ENCODE measurements around the gene TM4SF4. TPM values are rescaled to one million over a fixed set of nuclear protein-coding genes. Genes with fewer than 3 reads are reported as not detected.

The TM4SF4 gene, protein sequence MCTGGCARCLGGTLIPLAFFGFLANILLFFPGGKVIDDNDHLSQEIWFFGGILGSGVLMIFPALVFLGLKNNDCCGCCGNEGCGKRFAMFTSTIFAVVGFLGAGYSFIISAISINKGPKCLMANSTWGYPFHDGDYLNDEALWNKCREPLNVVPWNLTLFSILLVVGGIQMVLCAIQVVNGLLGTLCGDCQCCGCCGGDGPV
- total RNA-seq (2012; rRNA removed) = not detected in 2 replicates

DNA sequence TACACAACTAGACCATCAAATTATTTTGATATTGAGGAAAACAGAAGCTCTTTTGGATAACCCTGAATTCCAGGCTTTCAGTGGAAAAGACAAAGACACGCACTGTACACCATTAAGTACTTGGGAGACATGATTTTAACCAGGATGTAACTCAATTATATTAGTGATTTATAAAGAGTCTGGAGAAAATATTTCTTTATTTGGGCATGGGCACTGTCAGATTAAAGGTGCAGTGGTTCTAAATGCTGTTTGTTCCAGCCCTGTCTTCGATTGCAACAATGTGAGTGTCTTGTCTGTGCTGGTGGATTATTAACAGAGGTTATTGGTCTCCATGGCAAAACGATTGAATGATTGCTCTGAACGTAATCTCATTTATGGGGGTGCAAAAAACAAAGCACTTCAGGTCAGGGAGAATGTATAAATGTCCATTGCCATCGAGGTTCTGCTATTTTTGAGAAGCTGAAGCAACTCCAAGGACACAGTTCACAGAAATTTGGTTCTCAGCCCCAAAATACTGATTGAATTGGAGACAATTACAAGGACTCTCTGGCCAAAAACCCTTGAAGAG, at the start of gene TM4SF4:
TM4SF4 (plus strand) TSS at position 448 of the 568 bp plus-strand sequence. CDS start 181 bp downstream, outside the sequence.
- H3K4me2 ChIP-seq (ENCODE audit: low read length) = peak within 1 kb of the TSS; percentile 56
- H3K4me1 ChIP-seq (ENCODE audit: control insufficient read depth, insufficient read depth, low read length) = peaks cover 59% of the 10 kb centered on the region
- H3K4me3 ChIP-seq (ENCODE audit: low read length) = peak within 1 kb of the TSS; percentile 23
- no peaks in the 10 kb centered on the region for H3K36me3 ChIP-seq (ENCODE audit: insufficient read depth, low read length)
- peak within 1 kb of the TSS; percentile 53 for H3K9ac ChIP-seq (ENCODE audit: low read depth, low read length)
- no peaks in the 10 kb centered on the region for H3K27me3 ChIP-seq (ENCODE audit: control insufficient read depth, insufficient read depth, low read length)
- no peaks in the 10 kb centered on the region for H3K9me3 ChIP-seq (replicated peaks; ENCODE audit: low read length)

DNA sequence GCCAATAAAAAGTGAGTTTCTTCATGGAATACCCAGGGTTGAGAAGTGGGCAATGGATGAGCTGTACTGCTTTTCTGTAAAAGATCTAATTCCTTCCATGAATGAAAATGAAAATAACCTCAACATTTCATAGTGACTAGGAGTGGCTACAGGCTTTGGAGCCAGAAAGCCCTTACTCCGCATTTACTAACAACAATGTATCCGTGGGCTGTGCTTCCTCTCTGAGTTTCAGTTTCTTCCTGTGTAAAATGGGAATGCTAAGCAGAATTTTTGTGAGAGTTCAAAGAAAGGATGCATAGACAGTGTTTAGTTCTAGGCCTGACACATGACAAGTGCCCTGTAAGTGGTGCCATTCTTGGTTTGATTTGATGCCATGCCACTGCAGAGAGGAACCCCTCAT, 49.6 kb upstream of the TM4SF4 start:
- Histone ChIP-seq H3K9me3 (replicated peaks; ENCODE audit: low read length) (no peaks in the 10 kb centered on the region), H3K4me2 (ENCODE audit: low read length) (no peak overlapping the region), H3K9ac (ENCODE audit: low read depth, low read length) (no peak overlapping the region), H3K36me3 (ENCODE audit: insufficient read depth, low read length) (no peaks in the 10 kb centered on the region), H3K27me3 (ENCODE audit: control insufficient read depth, insufficient read depth, low read length) (no peaks in the 10 kb centered on the region), H3K4me3 (ENCODE audit: low read length) (no peak overlapping the region), H3K4me1 (ENCODE audit: control insufficient read depth, insufficient read depth, low read length) (peaks cover under 1% of the 10 kb centered on the region)

DNA sequence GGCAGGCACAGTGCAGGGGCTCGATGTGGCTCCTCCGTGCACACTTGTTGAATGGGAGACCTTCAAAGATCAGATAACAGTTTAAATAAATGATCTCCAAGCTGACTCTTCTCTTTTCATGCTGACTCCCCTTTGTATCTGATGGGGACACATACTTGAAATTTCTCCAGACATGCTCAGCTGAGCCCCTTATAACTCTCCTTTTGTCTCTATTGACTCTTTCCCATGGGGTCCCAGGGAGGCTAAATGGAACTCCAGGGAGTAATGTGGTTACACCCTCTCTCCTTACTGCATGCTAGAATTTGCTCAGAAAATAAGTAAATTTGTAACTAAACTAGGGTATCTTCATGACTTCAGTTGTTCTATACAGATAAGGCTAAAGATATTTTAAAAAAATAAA, 48.2 kb upstream of the TM4SF4 start:
- Histone ChIP-seq H3K4me2 (ENCODE audit: low read length) (no peak overlapping the region), H3K27me3 (ENCODE audit: control insufficient read depth, insufficient read depth, low read length) (no peaks in the 10 kb centered on the region), H3K4me1 (ENCODE audit: control insufficient read depth, insufficient read depth, low read length) (no peaks in the 10 kb centered on the region), H3K9me3 (replicated peaks; ENCODE audit: low read length) (no peaks in the 10 kb centered on the region), H3K4me3 (ENCODE audit: low read length) (no peak overlapping the region), H3K36me3 (ENCODE audit: insufficient read depth, low read length) (no peaks in the 10 kb centered on the region), H3K9ac (ENCODE audit: low read depth, low read length) (no peak overlapping the region)

DNA sequence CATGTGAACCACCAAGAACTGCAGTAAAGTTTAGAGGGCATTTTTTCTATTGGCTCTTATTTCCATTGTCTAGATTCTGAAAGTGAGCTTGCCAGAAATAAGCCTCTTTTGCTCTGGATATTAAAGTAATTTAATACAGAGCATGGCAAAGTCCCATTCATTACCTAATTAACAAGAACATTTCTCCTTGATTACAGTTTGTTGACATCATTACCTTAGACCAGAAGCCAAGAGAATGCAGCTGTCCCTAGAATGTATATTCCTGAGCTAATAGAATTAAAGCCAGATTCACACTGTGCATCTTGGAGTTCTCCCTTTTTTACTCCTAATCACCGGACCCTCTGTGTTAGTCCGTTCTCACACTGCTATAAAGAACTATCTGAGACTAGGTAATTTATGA, 46.4 kb upstream of the TM4SF4 start:
- Histone ChIP-seq H3K4me2 (ENCODE audit: low read length) (no peak overlapping the region), H3K36me3 (ENCODE audit: insufficient read depth, low read length) (no peaks in the 10 kb centered on the region), H3K4me1 (ENCODE audit: control insufficient read depth, insufficient read depth, low read length) (no peaks in the 10 kb centered on the region), H3K4me3 (ENCODE audit: low read length) (no peak overlapping the region), H3K9ac (ENCODE audit: low read depth, low read length) (no peak overlapping the region), H3K9me3 (replicated peaks; ENCODE audit: low read length) (no peaks in the 10 kb centered on the region), H3K27me3 (ENCODE audit: control insufficient read depth, insufficient read depth, low read length) (no peaks in the 10 kb centered on the region)

DNA sequence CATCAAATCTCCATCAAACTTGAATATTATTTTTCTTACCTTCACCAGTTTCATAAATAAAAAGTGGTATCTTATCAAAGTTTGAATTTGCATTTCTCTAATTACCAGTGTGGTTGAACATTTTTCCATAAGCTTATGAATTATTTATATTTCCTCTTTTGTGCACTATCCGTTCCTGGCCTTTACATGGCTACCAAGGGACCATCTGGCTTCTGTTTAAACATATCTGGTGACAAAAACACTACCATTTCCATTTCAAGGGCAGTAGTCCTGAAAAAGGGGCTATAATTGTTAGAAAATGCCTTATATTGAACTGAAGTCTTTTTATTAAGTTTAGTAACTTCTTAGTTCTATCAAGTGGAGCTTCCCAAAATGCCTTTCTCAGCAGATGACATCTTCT, 44.3 kb upstream of the TM4SF4 start:
- Histone ChIP-seq H3K4me3 (ENCODE audit: low read length) (no peak overlapping the region), H3K36me3 (ENCODE audit: insufficient read depth, low read length) (no peaks in the 10 kb centered on the region), H3K4me2 (ENCODE audit: low read length) (no peak overlapping the region), H3K9me3 (replicated peaks; ENCODE audit: low read length) (no peaks in the 10 kb centered on the region), H3K9ac (ENCODE audit: low read depth, low read length) (no peak overlapping the region), H3K27me3 (ENCODE audit: control insufficient read depth, insufficient read depth, low read length) (no peaks in the 10 kb centered on the region), H3K4me1 (ENCODE audit: control insufficient read depth, insufficient read depth, low read length) (no peaks in the 10 kb centered on the region)

DNA sequence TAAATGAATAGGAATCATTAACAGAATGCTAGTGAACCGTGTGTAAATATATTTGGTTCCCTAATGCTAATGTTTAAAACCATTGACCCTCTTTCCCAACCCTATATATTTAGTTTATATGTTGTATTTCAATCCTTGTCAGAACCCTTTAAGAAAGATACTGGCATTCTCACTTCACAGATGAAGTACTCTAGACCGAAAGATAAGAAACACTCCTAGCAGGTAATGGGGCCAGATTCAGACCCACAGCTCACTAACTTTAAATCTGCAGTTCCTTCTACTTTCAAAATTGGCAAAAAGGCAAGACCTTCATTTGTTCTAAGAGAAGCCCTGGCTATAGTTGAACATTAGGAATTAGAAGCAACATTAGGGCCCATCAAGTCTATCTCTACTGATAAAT, 42.3 kb upstream of the TM4SF4 start:
- Histone ChIP-seq H3K4me2 (ENCODE audit: low read length) (no peak overlapping the region), H3K36me3 (ENCODE audit: insufficient read depth, low read length) (no peaks in the 10 kb centered on the region), H3K27me3 (ENCODE audit: control insufficient read depth, insufficient read depth, low read length) (no peaks in the 10 kb centered on the region), H3K4me1 (ENCODE audit: control insufficient read depth, insufficient read depth, low read length) (no peaks in the 10 kb centered on the region), H3K4me3 (ENCODE audit: low read length) (no peak overlapping the region), H3K9ac (ENCODE audit: low read depth, low read length) (no peak overlapping the region), H3K9me3 (replicated peaks; ENCODE audit: low read length) (no peaks in the 10 kb centered on the region)

DNA sequence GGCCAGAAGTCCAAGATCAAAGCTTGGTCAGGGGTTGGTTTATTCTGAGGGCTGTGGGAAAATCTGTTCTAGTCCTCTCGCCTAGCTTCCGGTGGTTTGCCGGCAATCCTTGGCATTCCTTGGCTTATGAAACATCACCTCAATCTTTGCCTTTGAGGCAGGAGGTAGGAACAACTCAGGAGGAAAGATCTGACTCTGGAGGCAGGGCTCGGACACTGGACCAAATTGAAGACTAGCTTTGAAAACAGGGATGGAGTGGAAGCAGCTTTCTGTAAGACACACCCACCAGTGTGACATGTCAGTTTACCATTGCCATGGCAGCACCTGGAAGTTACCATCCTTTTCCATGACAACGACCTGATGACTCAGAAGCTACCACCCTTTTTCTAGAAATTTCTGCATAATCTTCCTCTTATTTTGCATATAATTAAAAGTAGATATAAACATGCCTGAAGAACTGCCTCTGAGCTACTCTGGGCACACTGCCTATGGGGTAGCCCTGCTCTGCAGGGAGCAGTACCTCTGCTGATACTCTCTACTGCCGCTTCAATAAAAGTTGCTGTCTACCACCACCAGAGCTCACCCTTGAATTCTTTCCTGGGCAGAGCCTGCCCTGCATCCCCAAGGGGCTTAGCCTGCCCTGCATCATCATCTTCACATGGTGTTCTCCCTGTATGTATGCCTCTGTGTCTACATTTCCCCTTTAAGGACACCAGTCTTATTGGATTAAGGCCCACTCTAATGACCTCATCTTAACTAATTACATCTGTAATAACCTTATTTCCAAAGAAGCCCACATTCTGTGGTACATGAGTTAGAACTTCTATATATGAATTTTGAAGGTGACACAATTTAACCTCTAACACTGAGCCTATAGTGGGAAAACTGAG, 38.3 kb upstream of the TM4SF4 start:
- Histone ChIP-seq H3K27me3 (ENCODE audit: control insufficient read depth, insufficient read depth, low read length) (no peaks in the 10 kb centered on the region), H3K36me3 (ENCODE audit: insufficient read depth, low read length) (no peaks in the 10 kb centered on the region)

DNA sequence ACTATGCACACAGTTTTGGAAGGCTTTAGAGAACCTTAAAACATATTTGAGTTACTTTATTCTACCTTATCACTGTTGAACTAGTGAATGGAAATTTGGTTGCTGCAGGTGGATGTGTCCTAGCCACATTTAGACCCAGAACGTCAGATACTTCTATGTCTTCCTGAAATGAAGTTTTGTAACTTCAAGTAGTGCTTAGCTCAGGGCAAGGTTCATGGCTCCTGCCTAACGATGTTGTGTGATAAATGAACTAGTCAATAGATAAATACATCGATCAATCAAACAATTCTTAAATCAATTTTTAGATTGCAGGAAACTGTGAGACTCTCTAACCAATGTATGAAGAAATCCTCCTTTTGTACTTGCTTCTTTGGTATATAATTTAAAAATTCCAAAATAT, 37.2 kb upstream of the TM4SF4 start:
- Histone ChIP-seq H3K27me3 (ENCODE audit: control insufficient read depth, insufficient read depth, low read length) (no peaks in the 10 kb centered on the region), H3K36me3 (ENCODE audit: insufficient read depth, low read length) (no peaks in the 10 kb centered on the region), H3K4me2 (ENCODE audit: low read length) (no peak overlapping the region), H3K4me1 (ENCODE audit: control insufficient read depth, insufficient read depth, low read length) (peaks cover 4% of the 10 kb centered on the region), H3K9me3 (replicated peaks; ENCODE audit: low read length) (no peaks in the 10 kb centered on the region), H3K4me3 (ENCODE audit: low read length) (no peak overlapping the region), H3K9ac (ENCODE audit: low read depth, low read length) (no peak overlapping the region)

More for the DNA sequence above, 38.3 kb upstream of the TM4SF4 start:
- Histone ChIP-seq H3K4me2 (ENCODE audit: low read length) (no peak overlapping the region), H3K9ac (ENCODE audit: low read depth, low read length) (no peak overlapping the region), H3K4me3 (ENCODE audit: low read length) (no peak overlapping the region), H3K9me3 (replicated peaks; ENCODE audit: low read length) (no peaks in the 10 kb centered on the region), H3K4me1 (ENCODE audit: control insufficient read depth, insufficient read depth, low read length) (no peaks in the 10 kb centered on the region)

DNA sequence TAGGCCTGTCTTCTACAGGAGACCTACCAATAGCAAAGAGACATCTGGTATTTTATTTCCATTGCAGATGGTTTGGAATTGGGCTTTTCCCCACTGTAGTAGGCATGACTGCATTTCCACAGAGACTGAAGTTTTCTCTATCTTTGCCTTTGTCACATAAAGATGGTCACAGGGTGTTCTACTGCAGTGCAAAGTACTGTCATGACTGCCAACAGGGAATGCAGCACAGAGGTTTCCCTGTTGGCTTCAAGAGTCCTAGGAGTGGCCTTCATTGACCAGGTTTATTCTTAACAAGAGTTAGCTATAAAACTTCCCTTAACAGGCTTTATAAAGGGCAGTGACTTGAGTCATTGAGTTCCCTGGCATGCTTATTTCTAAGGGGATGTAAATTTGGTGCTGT, 36.8 kb upstream of the TM4SF4 start:
- Histone ChIP-seq H3K4me3 (ENCODE audit: low read length) (no peak overlapping the region), H3K27me3 (ENCODE audit: control insufficient read depth, insufficient read depth, low read length) (no peaks in the 10 kb centered on the region), H3K9ac (ENCODE audit: low read depth, low read length) (no peak overlapping the region), H3K4me1 (ENCODE audit: control insufficient read depth, insufficient read depth, low read length) (peaks cover 8% of the 10 kb centered on the region), H3K4me2 (ENCODE audit: low read length) (no peak overlapping the region), H3K36me3 (ENCODE audit: insufficient read depth, low read length) (no peaks in the 10 kb centered on the region), H3K9me3 (replicated peaks; ENCODE audit: low read length) (no peaks in the 10 kb centered on the region)

DNA sequence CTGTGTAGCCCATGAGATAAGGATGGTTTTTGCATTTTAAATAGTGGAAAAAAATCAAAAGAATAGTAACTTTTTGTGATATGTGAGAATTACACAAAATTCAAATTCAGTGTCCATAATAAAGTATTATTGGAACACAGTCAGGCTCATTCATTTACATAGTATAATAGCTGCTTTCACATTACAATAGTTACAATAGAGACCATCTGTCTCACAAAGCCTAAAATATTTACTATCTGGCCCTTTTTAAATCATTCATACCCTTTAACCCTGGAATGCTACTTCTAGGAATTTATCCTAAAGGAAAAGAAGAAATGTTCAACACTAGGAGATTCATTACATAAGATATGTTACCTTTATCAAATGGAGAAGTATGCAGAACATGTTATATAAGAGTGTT, 35.5 kb upstream of the TM4SF4 start:
- Histone ChIP-seq H3K4me1 (ENCODE audit: control insufficient read depth, insufficient read depth, low read length) (peaks cover 21% of the 10 kb centered on the region), H3K4me2 (ENCODE audit: low read length) (no peak overlapping the region), H3K9me3 (replicated peaks; ENCODE audit: low read length) (no peaks in the 10 kb centered on the region), H3K36me3 (ENCODE audit: insufficient read depth, low read length) (no peaks in the 10 kb centered on the region), H3K27me3 (ENCODE audit: control insufficient read depth, insufficient read depth, low read length) (no peaks in the 10 kb centered on the region), H3K4me3 (ENCODE audit: low read length) (no peak overlapping the region), H3K9ac (ENCODE audit: low read depth, low read length) (no peak overlapping the region)

DNA sequence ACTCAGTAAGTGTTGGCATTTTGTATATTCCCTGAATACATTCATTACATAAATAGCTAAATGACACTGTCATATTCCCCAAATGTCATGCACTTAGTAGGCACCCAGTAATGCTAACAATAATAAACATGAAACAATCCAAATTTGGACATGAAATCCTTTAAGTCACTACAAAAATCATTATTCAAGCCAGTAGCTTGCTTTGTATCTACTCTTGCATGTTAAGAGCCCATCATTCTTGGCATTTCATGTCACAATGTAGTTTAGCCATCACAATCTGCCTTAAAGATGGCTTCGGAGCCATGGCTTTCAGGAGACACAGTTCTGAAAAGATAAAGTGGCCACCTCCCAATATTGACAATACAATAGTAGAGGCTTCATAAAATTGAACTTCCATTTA, 32.9 kb upstream of the TM4SF4 start:
- Histone ChIP-seq H3K27me3 (ENCODE audit: control insufficient read depth, insufficient read depth, low read length) (no peaks in the 10 kb centered on the region), H3K4me1 (ENCODE audit: control insufficient read depth, insufficient read depth, low read length) (peaks cover 24% of the 10 kb centered on the region), H3K36me3 (ENCODE audit: insufficient read depth, low read length) (no peaks in the 10 kb centered on the region), H3K9ac (ENCODE audit: low read depth, low read length) (no peak overlapping the region), H3K9me3 (replicated peaks; ENCODE audit: low read length) (no peaks in the 10 kb centered on the region), H3K4me3 (ENCODE audit: low read length) (no peak overlapping the region), H3K4me2 (ENCODE audit: low read length) (no peak overlapping the region)
